IPS-15b (cell line): Measurements from ENCODE around the gene MIDN.
"Not testable (repeated sequence)": the region's sequence is repeated elsewhere in the genome, so short reads cannot be mapped to it uniquely, and the experiment has no call there.

Source experiments
- H3K27me3 ChIP-seq: one replicate; pipeline ENCODE4 v1.6.1; 2013; ENCODE audit warnings: low read length; ENCODE audit not compliant: control insufficient read depth, insufficient read depth
- H3K36me3 ChIP-seq: one replicate; pipeline ENCODE4 v1.6.1; 2013; ENCODE audit warnings: low read length; ENCODE audit not compliant: control insufficient read depth, insufficient read depth
- H3K4me1 ChIP-seq: one replicate; pipeline ENCODE4 v1.6.1; 2013; ENCODE audit warnings: mild to moderate bottlenecking, low read length; ENCODE audit not compliant: control insufficient read depth, insufficient read depth
- H3K4me3 ChIP-seq: one replicate; pipeline ENCODE4 v1.5.1; 2013; ENCODE audit warnings: low read depth, low read length
- H3K9ac ChIP-seq: one replicate; pipeline ENCODE4 v1.6.1; 2013; ENCODE audit warnings: low read depth, mild to moderate bottlenecking, low read length
- H3K9me3 ChIP-seq: one replicate; pipeline ENCODE4 v1.6.1; 2013; ENCODE audit warnings: mild to moderate bottlenecking, low read length; ENCODE audit not compliant: control insufficient read depth, insufficient read depth

Gene MIDN

GRCh38 chr19:1245494-1246264 lies 2.7 kb upstream of the MIDN start:
- Histone ChIP-seq H3K9ac (no peak overlapping the region), H3K27me3 (no peaks in the 10 kb centered on the region), H3K4me3 (no peak overlapping the region), H3K9me3 (no peaks in the 10 kb centered on the region), H3K36me3 (no peaks in the 10 kb centered on the region), H3K4me1 (no peaks in the 10 kb centered on the region)

- H3K4me1 ChIP-seq, H3K4me3 ChIP-seq, H3K9me3 ChIP-seq, H3K36me3 ChIP-seq, H3K9ac ChIP-seq, H3K27me3 ChIP-seq: not testable (repeated sequence)
Observed at GRCh38 chr19:1246265-1247087, 1.9 kb upstream of the MIDN start.

GRCh38 chr19:1247748-1248138 lies 640 bp upstream of the MIDN start:
- Histone ChIP-seq H3K27me3 (no peaks in the 10 kb centered on the region), H3K9me3 (no peaks in the 10 kb centered on the region), H3K36me3 (peaks cover 6% of the 10 kb centered on the region), H3K4me3 (peak overlapping the region; percentile 46), H3K4me1 (no peaks in the 10 kb centered on the region), H3K9ac (no peak overlapping the region)

- H3K27me3 ChIP-seq = no peaks in the 10 kb centered on the region
- H3K4me3 ChIP-seq = peak overlapping the region; percentile 60
- H3K9ac ChIP-seq = no peak overlapping the region
- H3K36me3 ChIP-seq = peaks cover 10% of the 10 kb centered on the region
- no peaks in the 10 kb centered on the region for H3K4me1 ChIP-seq
- H3K9me3 ChIP-seq = no peaks in the 10 kb centered on the region
Observed at GRCh38 chr19:1248786-1249297, 459 bp downstream of the MIDN start.

- H3K36me3 ChIP-seq = peaks cover 17% of the 10 kb centered on the region
- H3K27me3 ChIP-seq = no peaks in the 10 kb centered on the region
- H3K4me1 ChIP-seq = no peaks in the 10 kb centered on the region
- peak overlapping the region; percentile 79 for H3K9ac ChIP-seq
- H3K9me3 ChIP-seq = no peaks in the 10 kb centered on the region
- peak overlapping the region; percentile 79 for H3K4me3 ChIP-seq
Observed at GRCh38 chr19:1249298-1249989, 1.1 kb downstream of the MIDN start.

GRCh38 chr19:1249990-1250436 lies 1.6 kb downstream of the MIDN start:
- Histone ChIP-seq H3K4me1 (no peaks in the 10 kb centered on the region), H3K9ac (peak overlapping the region; percentile 79), H3K36me3 (peaks cover 22% of the 10 kb centered on the region), H3K27me3 (no peaks in the 10 kb centered on the region), H3K4me3 (peak overlapping the region; percentile 79), H3K9me3 (no peaks in the 10 kb centered on the region)

- Histone ChIP-seq H3K9me3 (no peaks in the 10 kb centered on the region), H3K36me3 (peaks cover 29% of the 10 kb centered on the region), H3K4me3 (peak overlapping the region; percentile 79), H3K4me1 (no peaks in the 10 kb centered on the region), H3K9ac (peak overlapping the region; percentile 73), H3K27me3 (no peaks in the 10 kb centered on the region)
Observed at GRCh38 chr19:1250437-1251260, 2.3 kb downstream of the MIDN start.

GRCh38 chr19:1251330-1252220 lies 3.2 kb downstream of the MIDN start:
- H3K4me1 ChIP-seq = no peaks in the 10 kb centered on the region
- no peaks in the 10 kb centered on the region for H3K27me3 ChIP-seq
- peak overlapping the region; percentile 73 for H3K9ac ChIP-seq
- no peaks in the 10 kb centered on the region for H3K9me3 ChIP-seq
- peak overlapping the region; percentile 79 for H3K4me3 ChIP-seq
- H3K36me3 ChIP-seq = peaks cover 34% of the 10 kb centered on the region

- peaks cover 40% of the 10 kb centered on the region for H3K36me3 ChIP-seq
- H3K9ac ChIP-seq = no peak overlapping the region
Observed at GRCh38 chr19:1252221-1252820, 3.9 kb downstream of the MIDN start.

GRCh38 chr19:1252821-1253513 lies 4.6 kb downstream of the MIDN start:
- H3K9me3 ChIP-seq = no peaks in the 10 kb centered on the region
- peaks cover 2% of the 10 kb centered on the region for H3K4me1 ChIP-seq
- no peak overlapping the region for H3K4me3 ChIP-seq
- no peak overlapping the region for H3K9ac ChIP-seq
- H3K27me3 ChIP-seq = no peaks in the 10 kb centered on the region
- peaks cover 45% of the 10 kb centered on the region for H3K36me3 ChIP-seq

More at GRCh38 chr19:1252221-1252820, 3.9 kb downstream of the MIDN start:
- peaks cover 2% of the 10 kb centered on the region for H3K4me1 ChIP-seq
- no peaks in the 10 kb centered on the region for H3K27me3 ChIP-seq
- H3K9me3 ChIP-seq = no peaks in the 10 kb centered on the region
- H3K4me3 ChIP-seq = peak overlapping the region; percentile 79
